Stimulated activated CD8-positive, alpha-beta memory T cell treated with anti-CD3 and anti-CD28 coated beads, Interleukin-15, amount 100 ng/mL, for 1 hour (primary cell): Measurements from ENCODE around the gene IL36A.

ENCODE experiments used
- DNase-seq: peaks from one replicate; pipeline ENCODE4 v3.0.0-alpha.2; 2020; ENCODE audit warnings: low read depth

Gene IL36A

DNA sequence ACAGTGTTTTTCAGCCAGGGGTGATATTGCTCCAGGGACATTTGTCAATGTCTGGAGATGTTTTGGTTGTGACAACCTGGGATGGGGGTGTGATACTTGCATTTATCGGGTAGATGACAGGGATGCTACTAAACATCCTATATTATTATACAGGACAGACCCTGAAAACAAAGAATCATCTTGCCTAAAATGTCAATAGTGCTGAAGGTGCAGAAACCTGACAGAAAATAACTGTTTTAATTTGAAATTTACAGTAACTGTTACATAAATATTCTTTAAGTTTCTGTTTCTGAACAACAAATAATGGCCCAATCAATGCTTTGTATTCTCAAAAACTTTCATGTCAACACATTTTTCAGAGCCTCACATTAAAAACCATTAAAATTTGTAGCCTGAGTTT lies 2.0 kb downstream of the IL36A start:
- no peak for DNase-seq

DNA sequence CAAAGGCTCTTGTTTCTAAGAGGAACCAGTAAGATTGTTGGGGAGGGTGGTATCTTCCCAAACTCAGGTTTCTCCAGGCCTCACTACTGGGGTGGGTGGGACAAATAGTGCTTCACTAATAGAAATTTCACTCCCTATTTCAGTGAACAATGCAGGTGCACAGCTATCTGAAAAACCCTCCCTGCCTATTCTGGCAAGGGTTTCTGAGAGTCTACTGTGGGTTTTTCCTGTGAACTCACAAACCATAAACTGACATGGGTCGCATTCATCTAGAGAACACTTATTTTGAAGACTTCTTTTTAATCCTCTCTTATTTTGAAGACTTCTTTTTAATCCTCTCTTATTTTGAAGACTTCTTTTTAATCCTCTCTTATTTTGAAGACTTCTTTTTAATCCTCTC lies 4.4 kb downstream of the IL36A start:
- DNase-seq, result no peak

DNA sequence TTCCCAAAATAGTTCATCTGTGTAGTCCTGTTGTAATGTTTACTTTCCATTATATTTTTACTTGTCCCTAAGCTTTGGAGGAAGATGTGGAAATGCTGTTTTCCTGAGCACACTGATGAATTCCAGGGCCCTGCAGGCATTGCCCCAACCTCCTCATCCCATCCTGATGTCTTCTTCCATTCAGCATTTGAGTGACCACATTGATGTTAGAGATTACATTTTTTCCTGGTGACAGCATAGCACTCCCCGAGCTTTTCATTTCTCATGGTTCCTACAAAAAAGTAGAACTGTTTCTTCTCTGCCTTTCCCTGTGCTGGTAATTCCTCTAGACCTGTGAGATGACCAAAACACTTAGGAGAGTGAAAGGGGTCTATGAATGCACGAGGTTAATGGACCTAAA lies 4.8 kb downstream of the IL36A start:
- no peak for DNase-seq

DNA sequence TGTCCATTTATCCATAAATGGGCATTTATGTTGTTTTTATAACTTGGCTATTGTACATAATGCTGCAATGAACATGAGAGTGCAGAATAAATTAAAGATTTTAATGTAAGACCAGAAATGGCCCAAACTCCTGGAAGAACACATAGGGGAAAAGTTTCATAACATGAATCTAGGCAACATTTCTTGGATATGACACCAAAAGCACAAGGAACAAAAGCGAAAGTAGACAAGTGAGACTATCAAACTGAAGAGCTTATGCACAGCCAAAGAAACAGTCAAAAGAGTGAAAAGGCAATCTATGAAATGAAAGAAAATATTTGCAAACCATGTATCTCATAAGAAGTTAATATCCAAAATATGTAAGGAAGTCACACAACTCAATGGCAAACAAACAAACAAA lies 5.8 kb downstream of the IL36A start:
- DNase-seq, result no peak

- no peak for DNase-seq
Observed at GRCh38 chr2:113012436-113013335, 7.4 kb downstream of the IL36A start.

- DNase-seq, result no peak
Observed at GRCh38 chr2:113013336-113013661, 8.0 kb downstream of the IL36A start.

GRCh38 chr2:113014067-113014466 lies 8.8 kb downstream of the IL36A start:
- no peak for DNase-seq

GRCh38 chr2:113015042-113015441 lies 9.8 kb downstream of the IL36A start:
- DNase-seq, result no peak

DNA sequence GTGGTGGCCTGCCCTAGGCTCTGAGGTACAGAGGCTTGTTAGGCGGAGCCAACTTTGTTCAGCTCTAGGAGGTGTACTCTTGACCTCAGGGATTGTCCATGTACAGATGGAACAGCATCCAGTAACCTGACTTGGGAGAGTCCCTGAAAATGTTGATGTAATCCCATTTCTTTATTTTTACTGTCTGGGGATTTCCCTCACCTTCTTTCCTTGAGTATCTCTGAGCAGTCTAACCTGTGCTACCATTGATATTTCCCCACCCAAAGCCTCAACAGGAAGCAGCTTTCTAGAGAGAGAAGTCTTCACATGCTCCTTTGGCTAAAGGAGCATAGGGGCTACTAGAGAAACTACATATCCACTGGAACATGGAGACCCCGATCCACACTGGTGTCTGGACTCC lies 10.4 kb downstream of the IL36A start:
- DNase-seq, result no peak

GRCh38 chr2:113018509-113018908 lies 13.2 kb downstream of the IL36A start:
- DNase-seq, result no peak

DNA sequence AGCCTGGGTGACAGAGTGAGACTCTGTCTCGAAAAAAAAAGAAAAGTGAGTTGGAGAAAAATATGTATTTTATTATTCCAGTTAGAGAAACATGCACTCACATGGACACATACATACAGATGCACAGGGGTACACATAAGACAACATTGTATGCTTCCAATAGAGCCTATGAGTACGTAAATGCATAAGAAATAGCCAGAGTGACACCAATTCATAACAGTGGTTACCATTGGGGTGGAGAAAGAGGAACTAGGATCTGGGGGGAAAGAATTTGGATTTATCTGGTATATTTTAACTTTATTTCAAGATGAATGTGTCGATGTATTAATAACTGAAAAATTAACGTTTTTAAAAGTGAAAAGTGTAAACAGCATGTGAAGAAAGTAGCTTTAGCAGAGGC lies 16.1 kb downstream of the IL36A start:
- no peak for DNase-seq

DNA sequence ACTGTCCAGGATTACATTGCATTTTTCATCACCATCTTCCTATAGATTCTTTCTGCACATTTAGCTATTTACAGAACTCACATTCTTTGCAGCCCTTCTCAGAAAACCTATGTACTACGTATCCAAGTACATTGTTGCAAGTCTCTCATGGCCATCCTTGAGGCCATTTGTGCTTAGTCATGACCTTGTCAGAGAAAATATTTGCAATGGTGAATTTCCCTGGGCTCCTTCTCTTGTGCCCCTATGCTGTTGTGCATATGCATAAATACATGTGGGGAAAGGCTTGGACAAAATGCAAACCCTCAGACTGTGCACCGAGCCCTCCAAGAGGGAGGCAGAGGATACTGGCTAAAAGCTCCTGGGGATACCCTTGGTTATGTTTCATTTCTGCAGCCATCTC lies 19.5 kb downstream of the IL36A start:
- DNase-seq, result no peak

GRCh38 chr2:113025737-113026136 lies 20.5 kb downstream of the IL36A start:
- DNase-seq, result no peak

- no peak for DNase-seq
Observed at GRCh38 chr2:113027691-113028090, 22.4 kb downstream of the IL36A start.

DNA sequence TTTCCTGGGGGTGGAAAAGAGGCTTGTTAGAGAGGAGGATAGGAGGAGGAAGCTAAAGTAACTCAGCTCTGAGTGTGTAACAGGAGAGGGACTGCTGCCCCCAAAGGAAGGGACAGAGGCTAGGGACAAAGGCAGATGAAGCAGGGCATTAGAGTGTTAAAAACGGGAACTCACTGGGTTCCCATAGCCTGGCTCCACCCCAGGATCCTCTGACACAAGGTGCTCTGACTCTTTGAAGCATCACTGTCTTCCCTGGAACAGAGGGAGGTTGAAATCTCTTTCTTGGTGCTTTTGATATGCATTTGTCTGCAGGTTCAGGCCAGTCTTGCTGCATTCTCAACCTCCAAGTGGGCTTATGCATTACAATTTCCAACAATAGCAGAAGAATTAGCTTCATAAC lies 22.9 kb downstream of the IL36A start:
- no peak for DNase-seq

- no peak for DNase-seq
Observed at GRCh38 chr2:113032737-113033136, 27.5 kb downstream of the IL36A start.

DNA sequence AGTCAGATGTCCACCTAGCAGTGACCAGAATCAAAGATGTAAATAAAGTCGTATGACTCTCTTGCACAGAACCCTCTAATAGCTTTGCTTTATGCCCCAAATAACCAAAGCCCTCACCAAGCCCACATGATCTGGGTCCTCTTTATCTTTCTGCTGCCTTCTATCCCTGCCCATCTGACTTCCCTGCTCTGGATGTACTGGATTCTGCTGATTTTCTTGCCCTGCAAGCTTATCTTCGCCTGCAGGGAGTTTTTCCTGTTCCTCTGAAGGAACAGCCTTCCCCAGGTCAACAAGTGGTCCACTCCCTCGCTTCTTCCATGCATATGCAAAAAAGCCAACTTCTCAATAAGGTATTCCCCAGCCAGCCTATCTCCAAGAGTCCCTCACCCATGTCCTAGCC lies 28.8 kb downstream of the IL36A start:
- DNase-seq, result no peak

- no peak for DNase-seq
Observed at GRCh38 chr2:113036763-113037162, 31.5 kb downstream of the IL36A start.

GRCh38 chr2:113038291-113038690 lies 33.0 kb downstream of the IL36A start:
- DNase-seq, result no peak

DNA sequence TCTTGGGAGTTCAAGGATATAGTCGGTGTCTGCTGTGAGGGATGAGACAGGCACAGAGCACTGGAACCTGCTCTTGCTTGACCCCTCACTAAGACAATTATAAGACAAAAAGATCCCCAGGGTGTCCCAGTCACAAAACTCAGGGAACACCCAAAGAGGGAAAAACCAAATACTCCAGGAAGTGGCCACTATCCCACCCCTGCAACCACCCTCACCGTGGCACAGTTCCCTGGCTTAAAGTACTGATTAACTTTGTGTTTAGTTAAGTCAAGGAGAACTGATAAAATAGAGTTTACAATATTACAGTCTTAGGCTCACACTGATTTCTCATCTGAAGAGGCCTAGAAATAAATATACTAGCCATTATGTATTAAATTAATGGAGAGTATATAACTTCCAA lies 33.9 kb downstream of the IL36A start:
- no peak for DNase-seq

GRCh38 chr2:113039719-113040118 lies 34.5 kb downstream of the IL36A start:
- no peak for DNase-seq

DNA sequence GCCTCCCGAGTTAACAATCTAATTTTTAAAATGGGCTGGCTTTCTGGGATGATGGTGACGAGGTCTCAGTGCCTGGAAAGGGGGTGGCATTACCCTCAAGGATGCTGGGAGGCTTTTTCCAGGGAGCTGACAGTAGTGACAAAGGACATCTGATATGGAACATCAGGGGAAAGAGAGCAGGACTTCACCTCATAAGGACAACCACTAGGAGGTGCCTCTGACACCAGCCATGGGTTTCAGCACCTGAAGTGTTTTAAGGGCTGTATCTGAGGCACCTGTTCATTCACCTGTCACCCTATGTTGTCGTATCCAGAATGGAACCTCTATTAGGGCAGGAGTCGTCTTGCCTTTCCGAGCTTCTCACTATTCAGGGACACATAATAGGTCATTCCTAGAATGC lies 36.6 kb downstream of the IL36A start:
- no peak for DNase-seq

- no peak for DNase-seq
Observed at GRCh38 chr2:113046465-113046864, 41.2 kb downstream of the IL36A start.
